ENCODE data around the gene CCT8.

Gene CCT8

GRCh38 chr21:29104239-29104708 lies 30.8 kb upstream of the CCT8 start:
- H3K4me3 ChIP-seq (ENCODE audit: low read depth, low read length), result no peak overlapping the region
- DNase-seq (ENCODE audit: low read depth), result peak; percentile 68
- TF ChIP-seq CTCF (conservative IDR thresholded peaks at IDR 0.05; ENCODE audit: low read depth, low read length), result peak; percentile 31

GRCh38 chr21:29102791-29103257 lies 29.4 kb upstream of the CCT8 start:
- H3K4me3 ChIP-seq (ENCODE audit: low read depth, low read length), result no peak overlapping the region
- DNase-seq (ENCODE audit: low read depth), result peak; percentile 55
- no peak for TF ChIP-seq CTCF (conservative IDR thresholded peaks at IDR 0.05; ENCODE audit: low read depth, low read length)

- no peak for TF ChIP-seq CTCF (conservative IDR thresholded peaks at IDR 0.05; ENCODE audit: low read depth, low read length)
- H3K4me3 ChIP-seq (ENCODE audit: low read depth, low read length), result no peak overlapping the region
- no peak for DNase-seq (ENCODE audit: low read depth)
These were observed 24.7 kb upstream of the CCT8 start for GRCh38 chr21:29098156-29098555.

GRCh38 chr21:29096218-29097015 lies 23.0 kb upstream of the CCT8 start:
- H3K4me3 ChIP-seq (ENCODE audit: low read depth, low read length), result no peak overlapping the region
- DNase-seq (ENCODE audit: low read depth), result no peak
- no peak for TF ChIP-seq CTCF (conservative IDR thresholded peaks at IDR 0.05; ENCODE audit: low read depth, low read length)

GRCh38 chr21:29092102-29092959 lies 18.9 kb upstream of the CCT8 start:
- H3K4me3 ChIP-seq (ENCODE audit: low read depth, low read length), result no peak overlapping the region
- DNase-seq (ENCODE audit: low read depth), result peak; percentile 86

GRCh38 chr21:29091033-29091432 lies 17.6 kb upstream of the CCT8 start:
- no peak for TF ChIP-seq CTCF (conservative IDR thresholded peaks at IDR 0.05; ENCODE audit: low read depth, low read length)
- no peak overlapping the region for H3K4me3 ChIP-seq (ENCODE audit: low read depth, low read length)
- peak; percentile 89 for DNase-seq (ENCODE audit: low read depth)

More at GRCh38 chr21:29092102-29092959, 18.9 kb upstream of the CCT8 start:
- TF ChIP-seq CTCF (conservative IDR thresholded peaks at IDR 0.05; ENCODE audit: low read depth, low read length), result peak; percentile 46

All from choroid plexus epithelial cell (primary cell).